OCI-LY3 (cell line): ENCODE data around the gene NDUFAF3.
A peak's percentile ranks its signal among the peaks of the same experiment; 100 is the strongest.

Source experiments
- H2AFZ ChIP-seq: fragments of 200-600, 300-600 bp; shearing (Covaris generic); 2 replicates; pipeline ENCODE4 v1.6.0; 2014; ENCODE audit warnings: antibody characterized with exemption, low read depth, low read length
- H3K27ac ChIP-seq: fragments of 200-600, 300-600 bp; sonication (generic); 2 replicates; pipeline ENCODE4 v1.5.1; 2014; ENCODE audit warnings: mild to moderate bottlenecking, low read length, moderate library complexity, mixed read lengths
- H3K27me3 ChIP-seq: fragments of 200-600, 300-600 bp; sonication (generic); 2 replicates; pipeline ENCODE4 v1.6.1; 2014; ENCODE audit warnings: low read depth, low read length, mixed read lengths
- H3K36me3 ChIP-seq: fragments of 200-600, 300-600 bp; sonication (generic); replicated peaks from 2 replicates; pipeline ENCODE3; 2014; ENCODE audit warnings: low read depth, low read length, mixed read lengths
- H3K4me1 ChIP-seq: fragments of 300-600, 200-600 bp; sonication (generic); 2 replicates; pipeline ENCODE4 v1.6.1; 2014; ENCODE audit warnings: low read length, mixed read lengths
- H3K4me2 ChIP-seq: fragments of 200-600, 300-600 bp; sonication (generic); 2 replicates; pipeline ENCODE4 v1.6.1; 2014; ENCODE audit warnings: low read length, mixed read lengths
- H3K4me3 ChIP-seq: fragments of 300-600, 200-600 bp; sonication (generic); 2 replicates; pipeline ENCODE4 v1.5.1; 2014; ENCODE audit warnings: antibody characterized with exemption, mild to moderate bottlenecking, low read length, moderate library complexity
- H3K79me2 ChIP-seq: fragments of 300-600, 200-600 bp; shearing (Covaris generic); 2 replicates; pipeline ENCODE4 v1.6.1; 2014; ENCODE audit warnings: mild to moderate bottlenecking, low read length, mixed read lengths
- H3K9ac ChIP-seq: fragments of 300-600, 200-600 bp; shearing (Covaris generic); 2 replicates; pipeline ENCODE4 v1.6.0; 2014; ENCODE audit warnings: mild to moderate bottlenecking, low read length, moderate library complexity
- H3K9me3 ChIP-seq: fragments of 200-600, 300-600 bp; shearing (Covaris generic); 2 replicates; pipeline ENCODE4 v1.6.1; 2014; ENCODE audit warnings: low read length, mixed read lengths; ENCODE audit not compliant: insufficient read depth
- H4K20me1 ChIP-seq: fragments of 200-600, 300-600 bp; sonication (generic); 2 replicates; pipeline ENCODE4 v1.6.1; 2016; ENCODE audit warnings: low read length, mixed read lengths; ENCODE audit not compliant: insufficient read depth
- CTCF ChIP-seq: fragments of 200-600, 300-600 bp; sonication (generic); IDR thresholded peaks from 2 replicates; pipeline ENCODE4 v1.5.1; 2014; ENCODE audit warnings: antibody characterized with exemption, low read length, low read depth
- EZH2phosphoT487 ChIP-seq: fragments of 200-600 bp; shearing (Covaris generic); IDR thresholded peaks from 2 replicates; pipeline ENCODE4 v1.6.1; 2018; ENCODE audit warnings: antibody characterized with exemption, mixed run types, low read depth

NDUFAF3 gene

GRCh38 chr3:49004352-49005302 lies 17.3 kb upstream of the NDUFAF3 start:
- Histone ChIP-seq H3K4me2 (no peak overlapping the region), H3K9me3 (no peaks in the 10 kb centered on the region), H3K4me3 (no peak overlapping the region), H3K79me2 (peaks cover 24% of the 10 kb centered on the region), H3K4me1 (peaks cover 14% of the 10 kb centered on the region), H3K27me3 (no peaks in the 10 kb centered on the region), H2AFZ (no peak overlapping the region), H3K9ac (no peak overlapping the region), H4K20me1 (peaks cover 15% of the 10 kb centered on the region), H3K36me3 (peaks cover 3% of the 10 kb centered on the region), H3K27ac (no peak overlapping the region)
- TF ChIP-seq CTCF: no peak

- Histone ChIP-seq H3K27me3 (no peaks in the 10 kb centered on the region), H3K79me2 (peaks cover 31% of the 10 kb centered on the region), H3K9ac (no peak overlapping the region), H3K4me2 (no peak overlapping the region), H3K36me3 (peaks cover 3% of the 10 kb centered on the region), H3K4me1 (peaks cover 14% of the 10 kb centered on the region), H2AFZ (no peak overlapping the region), H4K20me1 (peaks cover 17% of the 10 kb centered on the region), H3K9me3 (no peaks in the 10 kb centered on the region), H3K4me3 (no peak overlapping the region), H3K27ac (no peak overlapping the region)
- TF ChIP-seq CTCF (no peak), EZH2phosphoT487 (no peak)
These were observed 16.6 kb upstream of the NDUFAF3 start for GRCh38 chr3:49005303-49005680.

- Histone ChIP-seq H3K9ac (peak overlapping the region; percentile 95; the same call in 1 of the 2 replicates), H3K4me2 (peak overlapping the region; percentile 89), H3K27ac (no peak overlapping the region), H3K4me3 (peak overlapping the region; percentile 84), H3K79me2 (peaks cover 35% of the 10 kb centered on the region), H2AFZ (no peak overlapping the region), H3K9me3 (no peaks in the 10 kb centered on the region), H4K20me1 (peaks cover 17% of the 10 kb centered on the region), H3K36me3 (peaks cover 3% of the 10 kb centered on the region), H3K27me3 (no peaks in the 10 kb centered on the region), H3K4me1 (peaks cover 14% of the 10 kb centered on the region)
- TF ChIP-seq EZH2phosphoT487: no peak
- TF ChIP-seq CTCF: no peak
These were observed 15.9 kb upstream of the NDUFAF3 start for GRCh38 chr3:49005998-49006397.

GRCh38 chr3:49006408-49007067 lies 15.4 kb upstream of the NDUFAF3 start:
- no peaks in the 10 kb centered on the region for H3K27me3 ChIP-seq
- no peak overlapping the region; the same call in 1 of the 2 replicates for H2AFZ ChIP-seq
- H3K27ac ChIP-seq: peak overlapping the region; percentile 30
- peak overlapping the region; percentile 95 for H3K9ac ChIP-seq
- H3K4me3 ChIP-seq: peak overlapping the region; percentile 84
- TF ChIP-seq EZH2phosphoT487 (no peak), CTCF (no peak)
- H3K4me2 ChIP-seq: peak overlapping the region; percentile 89
- peaks cover 21% of the 10 kb centered on the region for H4K20me1 ChIP-seq
- peaks cover 41% of the 10 kb centered on the region for H3K79me2 ChIP-seq
- no peaks in the 10 kb centered on the region for H3K9me3 ChIP-seq
- H3K36me3 ChIP-seq: peaks cover 5% of the 10 kb centered on the region
- peaks cover 14% of the 10 kb centered on the region for H3K4me1 ChIP-seq
